DMS79 (cell line): ENCODE results near the gene NOS1AP.
"Not testable (repeated sequence)": the region's sequence is repeated elsewhere in the genome, so short reads cannot be mapped to it uniquely, and the experiment has no call there.

ENCODE experiments used
- DNase-seq: peaks from one replicate; lab custom pipeline; 2025; lab: John Stamatoyannopoulos, UW

NOS1AP gene

DNA sequence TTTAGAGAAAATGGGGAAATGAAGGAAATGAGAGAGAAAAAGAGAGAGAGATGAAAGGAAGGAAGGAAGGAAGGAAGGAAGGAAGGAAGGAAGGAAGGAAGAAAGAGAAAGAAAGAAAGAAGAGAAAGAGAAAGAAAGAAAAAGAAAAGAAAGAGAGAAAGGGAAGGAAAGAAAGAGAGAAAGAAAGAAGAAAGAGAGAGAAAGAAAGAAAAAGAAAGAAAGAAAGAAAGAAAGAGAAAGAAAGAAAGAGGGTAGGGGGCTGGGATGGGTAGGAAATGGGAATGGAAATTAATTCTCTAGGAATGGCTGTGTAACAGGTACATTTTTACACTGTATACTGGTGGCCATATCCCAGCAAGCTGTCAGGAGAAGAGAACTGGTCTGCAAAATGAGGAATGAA is 346.7 kb downstream of the NOS1AP start:
- no peak for DNase-seq

DNA sequence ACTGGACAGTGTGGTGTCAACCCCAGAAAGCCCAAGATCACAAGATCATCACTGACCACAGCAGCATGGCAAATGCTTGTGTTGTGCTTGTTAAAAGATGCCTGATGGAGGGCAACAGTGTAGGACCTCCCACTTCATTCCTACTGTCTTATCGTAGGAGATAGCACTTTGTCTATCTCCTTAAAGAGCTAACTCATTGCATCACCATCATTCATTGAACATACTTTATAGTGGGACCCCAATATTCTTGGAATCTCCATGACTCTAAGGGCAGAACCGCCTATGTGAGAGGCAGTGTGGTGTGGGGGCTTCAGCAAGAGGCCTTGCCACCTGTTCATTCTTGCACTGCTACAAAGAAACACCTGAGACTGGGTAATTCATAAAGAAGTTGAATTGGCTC is 347.4 kb downstream of the NOS1AP start:
- no peak for DNase-seq

DNA sequence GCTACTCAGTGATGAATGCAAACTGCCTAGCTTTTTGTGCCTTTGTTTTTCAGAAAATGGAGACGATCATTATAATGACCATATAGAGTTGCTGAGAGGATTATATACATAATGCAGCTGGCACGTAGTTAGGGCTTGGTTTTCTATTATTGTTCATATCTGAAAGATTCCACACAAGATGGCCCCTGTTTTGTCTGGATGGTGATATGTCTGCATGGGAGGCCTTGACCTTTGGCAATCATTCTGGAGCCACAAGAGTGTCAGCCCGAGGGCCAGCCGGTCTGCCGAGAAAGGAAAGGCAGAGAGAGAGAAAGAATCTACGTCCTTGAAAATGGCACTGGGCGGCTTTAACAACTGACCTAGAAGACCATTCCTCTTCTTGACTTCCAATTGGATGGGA is 348.2 kb downstream of the NOS1AP start:
- DNase-seq, result no peak

DNA sequence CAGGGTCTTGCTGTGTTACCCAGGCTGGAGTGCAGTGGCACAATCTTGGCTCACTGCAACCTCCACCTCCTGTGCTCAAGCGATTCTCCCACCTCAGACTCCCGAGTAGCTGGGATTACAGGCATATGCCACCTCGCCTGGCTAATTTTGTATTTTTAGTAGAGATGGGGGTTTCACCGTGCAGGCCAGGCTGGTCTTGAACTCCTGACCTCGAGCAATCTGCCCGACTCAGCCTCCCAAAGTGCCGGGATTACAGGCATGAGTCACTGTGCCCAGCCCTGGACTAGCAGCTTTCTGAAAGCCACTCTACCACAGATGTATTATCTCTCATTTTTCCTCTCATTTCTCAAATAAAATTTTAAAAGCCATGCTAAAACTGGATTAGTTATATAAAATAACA is 349.1 kb downstream of the NOS1AP start:
- DNase-seq, result not testable (repeated sequence)

DNA sequence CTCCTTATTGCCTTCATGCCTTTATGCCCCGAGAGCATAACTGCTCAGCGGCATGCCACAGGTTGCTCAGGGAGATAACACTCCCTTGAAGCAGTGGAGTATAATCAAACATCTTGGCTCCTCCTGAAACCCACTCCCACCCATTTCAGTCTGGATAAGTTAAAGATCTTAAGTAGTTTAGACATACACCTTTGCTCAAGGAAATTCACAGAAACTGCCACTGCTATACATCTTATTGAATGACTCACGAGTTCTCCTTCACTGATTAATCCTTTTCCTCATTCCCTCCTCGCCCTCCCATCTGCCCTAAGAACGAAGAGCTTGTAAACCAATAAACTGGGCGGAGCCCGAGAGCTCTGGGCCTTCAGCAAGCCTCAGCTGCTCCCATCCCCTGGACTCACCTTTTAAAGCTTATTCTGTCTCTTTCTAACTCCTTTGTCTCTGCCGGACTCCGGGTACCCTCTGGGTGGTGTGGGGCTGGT is 350.0 kb downstream of the NOS1AP start:
- DNase-seq, result not testable (repeated sequence)
